ENCODE results near the gene C1orf87.

The C1orf87 gene, protein sequence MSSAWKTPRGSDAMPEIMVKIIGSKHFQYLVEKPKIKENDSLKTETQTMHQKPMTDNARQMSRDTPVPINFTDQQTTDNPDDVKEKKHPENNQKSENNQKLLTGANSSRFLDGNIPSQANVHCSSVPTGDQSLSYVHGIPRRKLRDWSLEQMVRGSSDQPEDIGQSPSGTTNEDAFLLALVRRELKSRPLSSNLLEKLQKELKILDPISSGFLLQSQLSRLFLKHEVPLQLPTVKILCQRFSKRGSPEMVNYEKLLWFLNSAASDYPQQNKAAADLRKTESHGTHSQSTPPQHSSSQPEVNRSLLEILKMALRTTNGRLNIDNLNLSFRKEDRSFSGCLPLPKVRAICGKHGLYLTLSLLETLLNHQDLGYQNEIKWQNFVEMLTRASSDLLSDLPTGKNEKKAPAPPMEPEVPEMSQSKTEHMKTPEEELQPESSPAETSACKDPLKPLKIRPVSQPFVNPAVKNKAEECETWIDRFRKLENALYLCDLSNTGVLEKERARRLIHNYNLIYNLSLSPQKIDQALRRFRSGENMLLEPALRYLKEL

DNA sequence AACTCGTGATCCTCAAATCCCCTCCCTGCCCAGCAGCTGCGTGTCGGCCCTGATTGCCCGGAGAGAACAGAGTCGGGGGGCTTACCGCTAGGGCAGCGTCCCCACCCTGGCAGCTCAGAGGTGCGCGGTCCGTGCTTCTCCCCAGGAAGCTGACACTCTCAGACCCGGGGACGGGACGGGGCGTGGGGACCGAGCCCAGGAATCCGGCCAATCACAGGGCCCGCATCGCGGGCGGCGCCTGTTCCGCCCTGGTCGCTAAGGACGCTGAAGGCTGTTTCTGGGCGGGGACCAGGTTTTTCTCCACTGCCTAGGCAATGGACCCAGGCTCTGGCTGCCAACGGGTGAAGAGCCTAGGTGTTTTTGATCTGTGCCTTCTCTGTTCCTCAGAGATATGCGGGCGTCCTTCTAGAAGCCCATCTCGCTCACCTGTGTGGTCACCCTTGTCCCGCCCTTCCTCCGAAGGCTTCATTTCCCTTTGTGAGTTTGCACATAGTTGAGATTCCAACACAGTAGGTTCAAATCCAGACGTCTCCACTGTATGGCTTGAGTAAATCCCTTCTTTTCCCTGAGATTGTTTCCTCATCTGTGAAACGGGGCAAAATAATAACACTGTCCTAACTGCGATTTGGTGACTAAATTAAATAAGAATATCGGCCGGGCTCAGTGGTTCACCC lies at the start of gene C1orf87:
C1orf87 (minus strand) TSS at position 166 of the 674 bp plus-strand sequence. CDS start 1,127 bp downstream, outside the sequence.
- TF ChIP-seq, protein P1, sequence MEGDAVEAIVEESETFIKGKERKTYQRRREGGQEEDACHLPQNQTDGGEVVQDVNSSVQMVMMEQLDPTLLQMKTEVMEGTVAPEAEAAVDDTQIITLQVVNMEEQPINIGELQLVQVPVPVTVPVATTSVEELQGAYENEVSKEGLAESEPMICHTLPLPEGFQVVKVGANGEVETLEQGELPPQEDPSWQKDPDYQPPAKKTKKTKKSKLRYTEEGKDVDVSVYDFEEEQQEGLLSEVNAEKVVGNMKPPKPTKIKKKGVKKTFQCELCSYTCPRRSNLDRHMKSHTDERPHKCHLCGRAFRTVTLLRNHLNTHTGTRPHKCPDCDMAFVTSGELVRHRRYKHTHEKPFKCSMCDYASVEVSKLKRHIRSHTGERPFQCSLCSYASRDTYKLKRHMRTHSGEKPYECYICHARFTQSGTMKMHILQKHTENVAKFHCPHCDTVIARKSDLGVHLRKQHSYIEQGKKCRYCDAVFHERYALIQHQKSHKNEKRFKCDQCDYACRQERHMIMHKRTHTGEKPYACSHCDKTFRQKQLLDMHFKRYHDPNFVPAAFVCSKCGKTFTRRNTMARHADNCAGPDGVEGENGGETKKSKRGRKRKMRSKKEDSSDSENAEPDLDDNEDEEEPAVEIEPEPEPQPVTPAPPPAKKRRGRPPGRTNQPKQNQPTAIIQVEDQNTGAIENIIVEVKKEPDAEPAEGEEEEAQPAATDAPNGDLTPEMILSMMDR (IDR thresholded peaks at IDR 0.05; ENCODE audit: borderline replicate concordance, insufficient read depth, low read depth, low read length) = no peak
- H3K4me3 ChIP-seq (ENCODE audit: low read depth, low read length) = no peak within 1 kb of the TSS

DNA sequence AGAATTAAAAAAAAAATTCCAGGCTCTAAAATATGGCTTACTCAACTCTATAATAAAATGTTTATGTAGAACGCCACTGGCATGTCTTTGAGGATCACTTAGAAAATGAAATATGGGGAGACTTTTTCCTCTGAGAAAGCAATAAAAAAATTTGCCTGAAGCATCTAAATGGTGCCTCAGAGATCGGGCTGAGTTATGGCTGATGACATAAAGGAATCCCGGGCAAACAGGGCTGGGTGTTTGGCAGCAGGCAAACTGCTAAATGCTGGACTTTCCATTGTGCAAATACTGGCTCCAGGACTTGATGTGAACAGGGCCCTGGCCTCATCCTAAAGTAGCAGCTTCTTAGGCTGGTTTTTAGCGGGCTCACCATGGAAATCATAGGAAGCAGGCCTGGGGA lies 44.5 kb upstream of the C1orf87 start:
- no peak overlapping the region for H3K4me3 ChIP-seq (ENCODE audit: low read depth, low read length)
- TF ChIP-seq, protein P1 (IDR thresholded peaks at IDR 0.05; ENCODE audit: borderline replicate concordance, insufficient read depth, low read depth, low read length) = no peak

DNA sequence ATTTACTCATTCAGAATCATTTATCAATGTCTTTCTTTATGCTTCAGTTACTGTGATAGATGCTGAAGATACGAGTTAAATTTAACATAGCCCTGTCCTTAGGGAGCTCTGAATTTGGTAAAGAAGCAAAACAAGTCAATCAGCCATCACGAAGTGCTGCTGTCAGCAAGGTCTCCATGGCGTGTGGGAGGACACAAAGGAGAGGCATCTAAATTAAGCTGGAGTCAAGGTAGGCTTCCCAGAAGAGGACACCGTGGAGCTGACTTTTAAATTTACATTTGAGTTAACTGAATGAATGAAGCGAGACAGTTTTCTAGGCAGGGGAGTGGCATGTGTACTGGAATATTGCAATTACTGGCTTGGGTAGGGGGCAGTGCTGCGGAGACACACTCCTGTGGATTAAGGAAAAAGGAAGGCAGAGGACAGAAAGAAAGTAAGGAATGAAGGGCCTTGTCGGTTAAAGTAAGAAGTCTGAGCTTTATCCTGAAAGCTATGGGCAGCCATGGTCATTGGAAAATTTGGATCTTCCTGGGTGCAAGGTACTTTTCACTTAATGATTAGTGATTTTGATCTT lies 41.3 kb upstream of the C1orf87 start:
- TF ChIP-seq, protein P1 (IDR thresholded peaks at IDR 0.05; ENCODE audit: borderline replicate concordance, insufficient read depth, low read depth, low read length) = no peak
- H3K4me3 ChIP-seq (ENCODE audit: low read depth, low read length) = no peak overlapping the region

DNA sequence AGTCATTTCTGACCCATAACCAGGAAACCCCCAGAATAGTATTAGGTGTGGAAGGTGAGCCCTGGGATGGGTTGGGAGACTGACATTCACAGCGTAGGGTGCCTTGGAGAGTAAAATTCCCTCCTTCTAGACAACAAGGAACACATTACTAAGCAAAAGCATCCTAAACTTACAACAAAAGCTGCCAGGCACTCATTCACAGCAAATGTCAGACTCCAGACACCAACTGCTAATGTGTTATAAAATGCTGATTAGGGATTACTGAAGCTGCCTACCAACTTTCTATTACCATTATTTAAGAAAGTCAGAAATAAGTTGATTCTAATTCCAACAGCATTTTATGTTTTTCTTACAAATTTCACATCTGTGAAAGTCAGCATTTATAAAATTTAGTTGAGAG lies 40.0 kb upstream of the C1orf87 start:
- no peak overlapping the region for H3K4me3 ChIP-seq (ENCODE audit: low read depth, low read length)
- TF ChIP-seq, protein P1 (IDR thresholded peaks at IDR 0.05; ENCODE audit: borderline replicate concordance, insufficient read depth, low read depth, low read length) = no peak

DNA sequence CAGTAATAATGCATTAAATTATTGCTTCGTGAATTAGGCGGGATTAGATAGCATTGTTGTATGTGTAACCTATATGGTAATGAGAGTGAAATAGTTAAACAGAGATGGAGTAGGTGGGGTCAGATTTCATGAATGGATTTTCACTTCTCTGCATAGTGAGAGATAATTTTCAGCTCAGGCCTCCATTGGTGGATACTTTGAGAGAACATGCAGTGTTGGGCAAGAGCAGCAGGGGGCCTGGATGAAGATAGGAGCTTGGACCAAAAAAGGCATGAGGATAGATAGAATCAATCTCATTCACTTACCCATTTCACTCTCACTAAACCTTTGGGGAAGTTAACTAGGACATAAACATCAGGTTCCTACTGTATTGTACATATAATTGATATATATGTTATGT lies 39.5 kb upstream of the C1orf87 start:
- no peak overlapping the region for H3K4me3 ChIP-seq (ENCODE audit: low read depth, low read length)
- TF ChIP-seq, protein P1 (IDR thresholded peaks at IDR 0.05; ENCODE audit: borderline replicate concordance, insufficient read depth, low read depth, low read length) = no peak

DNA sequence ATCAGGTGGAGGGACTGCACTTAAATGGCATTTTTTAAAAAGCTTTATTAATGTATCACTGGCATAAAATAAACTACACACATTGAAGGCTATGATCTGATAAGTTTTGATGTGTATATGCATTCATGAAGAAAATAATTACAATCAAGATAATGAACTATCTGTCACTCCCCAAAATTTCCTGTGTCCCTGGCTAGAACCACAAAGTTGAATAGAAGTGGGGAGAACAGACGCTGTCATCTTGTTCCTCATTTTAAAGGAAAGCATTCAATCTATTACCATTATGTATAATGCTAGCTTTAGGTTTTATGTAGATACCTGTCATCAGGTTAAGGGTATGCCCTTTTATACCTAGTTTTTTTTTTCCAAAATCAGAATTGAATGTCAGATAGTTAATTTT lies 38.1 kb upstream of the C1orf87 start:
- TF ChIP-seq, protein P1 (IDR thresholded peaks at IDR 0.05; ENCODE audit: borderline replicate concordance, insufficient read depth, low read depth, low read length) = no peak
- H3K4me3 ChIP-seq (ENCODE audit: low read depth, low read length) = no peak overlapping the region
